Measurements from ENCODE around the gene NDUFA1.
"Not testable (repeated sequence)": the region's sequence is repeated elsewhere in the genome, so short reads cannot be mapped to it uniquely, and the experiment has no call there.

NDUFA1 gene

GRCh38 chrX:119880552-119881437 lies 9.2 kb downstream of the NDUFA1 start:
- H3K27me3 ChIP-seq (ENCODE audit: insufficient read depth, poor library complexity, severe bottlenecking): no peaks in the 10 kb centered on the region
- TF ChIP-seq REST (IDR thresholded peaks at IDR 0.05; ENCODE audit: insufficient replicate concordance, low read depth) (no peak), POLR2AphosphoS5 (IDR thresholded peaks at IDR 0.05; ENCODE audit: low read depth) (no peak), CTCF (IDR thresholded peaks at IDR 0.05; ENCODE audit: insufficient read depth, low read length) (peak; percentile 38), GABPA (IDR thresholded peaks at IDR 0.05; ENCODE audit: low read depth) (no peak)
- H3K27ac ChIP-seq (replicated peaks): no peak overlapping the region
- H3K4me3 ChIP-seq (replicated peaks; ENCODE audit: insufficient read depth, low read length): no peak overlapping the region
- DNase-seq (ENCODE audit: low read depth in 1 of 2, low spot score in 1 of 2): peak; percentile 14 to 70

GRCh38 chrX:119885554-119886428 lies 14.2 kb downstream of the NDUFA1 start:
- H3K4me3 ChIP-seq (replicated peaks; ENCODE audit: insufficient read depth, low read length): no peak overlapping the region
- DNase-seq (ENCODE audit: low read depth in 1 of 2, low spot score in 1 of 2): no peak
- no peaks in the 10 kb centered on the region for H3K27me3 ChIP-seq (ENCODE audit: insufficient read depth, poor library complexity, severe bottlenecking)
- H3K27ac ChIP-seq (replicated peaks): no peak overlapping the region
- no peak for TF ChIP-seq CTCF (IDR thresholded peaks at IDR 0.05; ENCODE audit: insufficient read depth, low read length)
- TF ChIP-seq POLR2AphosphoS5 (IDR thresholded peaks at IDR 0.05; ENCODE audit: low read depth): no peak
- no peak for TF ChIP-seq REST (IDR thresholded peaks at IDR 0.05; ENCODE audit: insufficient replicate concordance, low read depth)
- TF ChIP-seq SPI1 (IDR thresholded peaks at IDR 0.05; ENCODE audit: borderline replicate concordance, low read depth): no peak

- H3K27me3 ChIP-seq (ENCODE audit: insufficient read depth, poor library complexity, severe bottlenecking): no peaks in the 10 kb centered on the region
- H3K27ac ChIP-seq (replicated peaks): no peak overlapping the region
- TF ChIP-seq CTCF (IDR thresholded peaks at IDR 0.05; ENCODE audit: insufficient read depth, low read length) (no peak), REST (IDR thresholded peaks at IDR 0.05; ENCODE audit: insufficient replicate concordance, low read depth) (no peak), SPI1 (IDR thresholded peaks at IDR 0.05; ENCODE audit: borderline replicate concordance, low read depth) (no peak), GABPA (IDR thresholded peaks at IDR 0.05; ENCODE audit: low read depth) (no peak), POLR2AphosphoS5 (IDR thresholded peaks at IDR 0.05; ENCODE audit: low read depth) (no peak)
- no peak overlapping the region for H3K4me3 ChIP-seq (replicated peaks; ENCODE audit: insufficient read depth, low read length)
- peak; percentile 17 to 60 for DNase-seq (ENCODE audit: low read depth in 1 of 2, low spot score in 1 of 2)
Measured at GRCh38 chrX:119887721-119888425, 16.2 kb downstream of the NDUFA1 start.

GRCh38 chrX:119890626-119891025 lies 19.0 kb downstream of the NDUFA1 start:
- H3K27me3 ChIP-seq (ENCODE audit: insufficient read depth, poor library complexity, severe bottlenecking); DNase-seq (ENCODE audit: low read depth in 1 of 2, low spot score in 1 of 2); H3K4me3 ChIP-seq (replicated peaks; ENCODE audit: insufficient read depth, low read length); H3K27ac ChIP-seq (replicated peaks): not testable (repeated sequence)

All from HL-60 (cell line).